GM19099 (cell line): ENCODE results near the gene TMEM247.

Source experiments
- POLR2A ChIP-seq: IDR thresholded peaks from 3 replicates; pipeline ENCODE4 v1.6.1; 2011; ENCODE audit warnings: low read depth; ENCODE audit not compliant: insufficient read length; ENCODE audit errors: extremely low read depth

The TMEM247 gene

GRCh38 chr2:46447649-46448048 lies 31.7 kb upstream of the TMEM247 start:
- no peak for TF ChIP-seq POLR2A

- TF ChIP-seq POLR2A: no peak
Measured at GRCh38 chr2:46448111-46448510, 31.3 kb upstream of the TMEM247 start.

- no peak for TF ChIP-seq POLR2A
Measured at GRCh38 chr2:46448641-46449040, 30.7 kb upstream of the TMEM247 start.

- TF ChIP-seq POLR2A: no peak
Measured at GRCh38 chr2:46449700-46450099, 29.7 kb upstream of the TMEM247 start.

GRCh38 chr2:46451131-46451711 lies 28.1 kb upstream of the TMEM247 start:
- TF ChIP-seq POLR2A: no peak

GRCh38 chr2:46456789-46457188 lies 22.6 kb upstream of the TMEM247 start:
- TF ChIP-seq POLR2A: no peak

GRCh38 chr2:46458763-46459500 lies 20.4 kb upstream of the TMEM247 start:
- TF ChIP-seq POLR2A: no peak

- TF ChIP-seq POLR2A: no peak
Measured at GRCh38 chr2:46459694-46460093, 19.7 kb upstream of the TMEM247 start.

GRCh38 chr2:46460241-46460921 lies 19.0 kb upstream of the TMEM247 start:
- TF ChIP-seq POLR2A: no peak

- no peak for TF ChIP-seq POLR2A
Measured at GRCh38 chr2:46461011-46461674, 18.2 kb upstream of the TMEM247 start.

- TF ChIP-seq POLR2A: no peak
Measured at GRCh38 chr2:46461709-46462171, 17.6 kb upstream of the TMEM247 start.

GRCh38 chr2:46462936-46463335 lies 16.4 kb upstream of the TMEM247 start:
- TF ChIP-seq POLR2A: no peak

- TF ChIP-seq POLR2A: no peak
Measured at GRCh38 chr2:46469116-46469515, 10.2 kb upstream of the TMEM247 start.

GRCh38 chr2:46469700-46470099 lies 9.7 kb upstream of the TMEM247 start:
- TF ChIP-seq POLR2A: no peak

GRCh38 chr2:46470114-46470628 lies 9.2 kb upstream of the TMEM247 start:
- TF ChIP-seq POLR2A: no peak
